Calu3 (cell line): ENCODE measurements around the gene MON2. TPM values are rescaled to one million over a fixed set of nuclear protein-coding genes. Genes with fewer than 3 reads are reported as not detected.

Source experiments
- BruUV-seq: library from RNA; stranded (reverse); fragments of 400-500 nt; replicated peaks from 2 replicates; lab custom pipeline; 2021; lab: Mats Ljungman, UMichigan
- CTCF ChIA-PET: fragments of 300-600 bp; sonication (Branson Sonifier 250); formaldehyde crosslinking; loops from one replicate; lab custom pipeline; 2022; ENCODE audit warnings: antibody characterized with exemption; lab: Charles Lee
- DNase-seq: peaks from one replicate; pipeline ENCODE4 v3.0.0; 2022
- H3K27ac Mint-ChIP-seq: one replicate; pipeline ENCODE4 v1.8.0; 2022; ENCODE audit warnings: mixed read lengths; ENCODE audit not compliant: unreplicated experiment
- H3K27me3 Mint-ChIP-seq: one replicate; pipeline ENCODE4 v1.8.0; 2022; ENCODE audit warnings: mixed read lengths; ENCODE audit not compliant: unreplicated experiment
- H3K36me3 Mint-ChIP-seq: one replicate; pipeline ENCODE4 v1.8.0; 2022; ENCODE audit warnings: mild to moderate bottlenecking, moderate library complexity, mixed read lengths; ENCODE audit not compliant: insufficient read depth, unreplicated experiment
- H3K4me1 Mint-ChIP-seq: one replicate; pipeline ENCODE4 v1.8.0; 2022; ENCODE audit warnings: mild to moderate bottlenecking, low read depth, mixed read lengths; ENCODE audit not compliant: unreplicated experiment
- H3K4me3 Mint-ChIP-seq: one replicate; pipeline ENCODE4 v1.8.0; 2022; ENCODE audit warnings: mild to moderate bottlenecking, low read depth, moderate library complexity, mixed read lengths; ENCODE audit not compliant: unreplicated experiment
- H3K9me3 Mint-ChIP-seq: one replicate; pipeline ENCODE4 v1.8.0; 2022; ENCODE audit warnings: low read depth, mixed read lengths; ENCODE audit not compliant: unreplicated experiment
- intact Hi-C: fragments of 100-400 bp; cut with micrococcal nuclease; formaldehyde crosslinking; loops from one replicate; pipeline ENCODE4 v1.10.0; 2022; ENCODE audit not compliant: unreplicated experiment
- total RNA-seq: library from RNA; stranded (reverse); gene quantifications from 2 replicates; pipeline ENCODE4 v1.2.3, GENCODE V29; 2022
- TF ChIP-seq, protein P1 (sequence below): fragments of 200-600 bp; IDR thresholded peaks from one replicate; pipeline ENCODE4 v1.8.0; 2022; ENCODE audit warnings: antibody characterized with exemption; ENCODE audit not compliant: unreplicated experiment

Gene MON2
- total RNA-seq, 1 experiment from 2014 or later: 46.7 TPM

GRCh38 chr12:62471734-62472133 is 5.1 kb downstream of the MON2 start:
- no TSS peak for BruUV-seq

GRCh38 chr12:62472472-62472871 is 5.8 kb downstream of the MON2 start:
- no peak for DNase-seq
- Mint-ChIP-seq H3K4me1 (no peaks in the 10 kb centered on the region), H3K27ac (no peak overlapping the region), H3K4me3 (no peak overlapping the region), H3K9me3 (no peaks in the 10 kb centered on the region), H3K36me3 (peaks cover 4% of the 10 kb centered on the region), H3K27me3 (no peaks in the 10 kb centered on the region)
- TF ChIP-seq, protein P1, sequence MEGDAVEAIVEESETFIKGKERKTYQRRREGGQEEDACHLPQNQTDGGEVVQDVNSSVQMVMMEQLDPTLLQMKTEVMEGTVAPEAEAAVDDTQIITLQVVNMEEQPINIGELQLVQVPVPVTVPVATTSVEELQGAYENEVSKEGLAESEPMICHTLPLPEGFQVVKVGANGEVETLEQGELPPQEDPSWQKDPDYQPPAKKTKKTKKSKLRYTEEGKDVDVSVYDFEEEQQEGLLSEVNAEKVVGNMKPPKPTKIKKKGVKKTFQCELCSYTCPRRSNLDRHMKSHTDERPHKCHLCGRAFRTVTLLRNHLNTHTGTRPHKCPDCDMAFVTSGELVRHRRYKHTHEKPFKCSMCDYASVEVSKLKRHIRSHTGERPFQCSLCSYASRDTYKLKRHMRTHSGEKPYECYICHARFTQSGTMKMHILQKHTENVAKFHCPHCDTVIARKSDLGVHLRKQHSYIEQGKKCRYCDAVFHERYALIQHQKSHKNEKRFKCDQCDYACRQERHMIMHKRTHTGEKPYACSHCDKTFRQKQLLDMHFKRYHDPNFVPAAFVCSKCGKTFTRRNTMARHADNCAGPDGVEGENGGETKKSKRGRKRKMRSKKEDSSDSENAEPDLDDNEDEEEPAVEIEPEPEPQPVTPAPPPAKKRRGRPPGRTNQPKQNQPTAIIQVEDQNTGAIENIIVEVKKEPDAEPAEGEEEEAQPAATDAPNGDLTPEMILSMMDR: no peak
- intact Hi-C loops: no loop called here
- no TSS peak for BruUV-seq
- CTCF ChIA-PET: no interaction called here

More at GRCh38 chr12:62471734-62472133, 5.1 kb downstream of the MON2 start:
- DNase-seq: no peak
- CTCF ChIA-PET: no interaction called here
- no peak overlapping the region for H3K27ac Mint-ChIP-seq
- no peak overlapping the region for H3K4me3 Mint-ChIP-seq
- H3K9me3 Mint-ChIP-seq: no peaks in the 10 kb centered on the region
- H3K4me1 Mint-ChIP-seq: no peaks in the 10 kb centered on the region
- peaks cover 11% of the 10 kb centered on the region for H3K36me3 Mint-ChIP-seq
- TF ChIP-seq, protein P1: no peak
- intact Hi-C loops: no loop called here
- no peaks in the 10 kb centered on the region for H3K27me3 Mint-ChIP-seq

DNA sequence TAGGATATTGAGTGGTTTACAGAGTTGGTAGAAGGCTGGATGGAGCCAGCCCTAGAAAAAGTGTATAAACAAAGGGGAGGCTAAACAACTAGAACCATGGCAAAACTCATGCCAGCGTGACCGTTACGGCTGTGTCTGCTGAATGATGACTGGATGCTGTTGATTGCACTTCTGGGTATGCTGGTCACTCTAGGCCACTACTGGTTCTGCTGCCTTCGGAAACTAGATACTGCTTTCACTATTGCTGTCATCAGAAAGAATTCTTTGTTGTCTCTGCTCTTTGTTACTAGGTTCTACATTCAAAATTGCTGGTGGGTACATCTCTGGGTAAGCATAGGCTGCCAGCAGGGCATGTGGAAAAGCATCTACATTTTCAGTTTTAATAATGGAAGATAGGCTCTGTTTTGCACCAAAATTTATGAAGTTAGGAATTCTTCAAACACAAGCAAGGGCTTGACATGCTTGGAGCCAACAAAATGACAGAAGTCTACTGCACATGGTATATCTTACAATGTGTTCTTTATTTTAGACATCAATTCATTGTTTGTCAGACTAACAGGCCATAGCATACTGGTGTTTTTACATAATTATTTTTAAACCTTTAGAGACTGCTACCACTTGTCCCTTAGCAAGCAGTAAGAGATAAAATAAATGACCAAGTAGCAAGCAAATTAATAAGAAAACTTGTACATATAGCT is 15.4 kb downstream of the MON2 start:
- DNase-seq: no peak
- Mint-ChIP-seq H3K36me3 (no peaks in the 10 kb centered on the region), H3K27me3 (no peaks in the 10 kb centered on the region), H3K4me3 (no peak overlapping the region), H3K9me3 (no peaks in the 10 kb centered on the region), H3K27ac (no peak overlapping the region), H3K4me1 (no peaks in the 10 kb centered on the region)
- TF ChIP-seq, protein P1: no peak
- BruUV-seq: no TSS peak
- CTCF ChIA-PET: interaction anchor here (1.2 kb wide), 1 partner anchor 38 kb away, joined by 3 read pairs; no protein-coding TSS in a partner anchor
- intact Hi-C loops: no loop called here

DNA sequence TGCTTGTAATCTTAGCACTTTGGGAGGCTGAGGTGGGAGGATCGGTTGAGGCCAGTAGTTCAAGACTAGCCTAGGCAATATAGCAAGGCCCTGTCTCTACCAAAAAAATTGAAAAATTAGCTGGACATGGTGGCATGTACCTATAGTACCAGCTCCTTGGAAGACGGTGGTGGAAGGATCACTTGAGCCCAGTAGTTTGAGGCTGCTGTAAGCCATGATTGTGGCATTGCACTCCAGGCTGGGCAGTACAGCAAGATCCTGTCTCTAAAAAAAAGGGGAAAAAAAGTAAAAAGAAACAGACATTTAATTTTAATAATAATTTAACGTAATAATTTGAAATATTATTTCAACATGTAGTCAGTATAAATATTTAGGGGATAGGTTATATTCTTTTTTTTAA is 16.1 kb downstream of the MON2 start:
- no TSS peak for BruUV-seq
- Mint-ChIP-seq H3K27me3 (no peaks in the 10 kb centered on the region), H3K9me3 (no peaks in the 10 kb centered on the region), H3K4me1 (no peaks in the 10 kb centered on the region), H3K4me3 (no peak overlapping the region), H3K27ac (no peak overlapping the region), H3K36me3 (no peaks in the 10 kb centered on the region)
- TF ChIP-seq, protein P1: no peak
- intact Hi-C loops: no loop called here
- DNase-seq: no peak
- CTCF ChIA-PET: interaction anchor here (1.2 kb wide), 1 partner anchor 37 kb away, joined by 3 read pairs; no protein-coding TSS in a partner anchor
